Cerebellar cortex (tissue), 1 donor: ENCODE measurements around the gene CTSG.
"Not testable (repeated sequence)": the region's sequence is repeated elsewhere in the genome, so short reads cannot be mapped to it uniquely, and the experiment has no call there.

Source experiments
- DNase-seq: peaks from one replicate; pipeline ENCODE4 v3.0.0-alpha.2; 2015; ENCODE audit warnings: low spot score

The CTSG gene

DNA sequence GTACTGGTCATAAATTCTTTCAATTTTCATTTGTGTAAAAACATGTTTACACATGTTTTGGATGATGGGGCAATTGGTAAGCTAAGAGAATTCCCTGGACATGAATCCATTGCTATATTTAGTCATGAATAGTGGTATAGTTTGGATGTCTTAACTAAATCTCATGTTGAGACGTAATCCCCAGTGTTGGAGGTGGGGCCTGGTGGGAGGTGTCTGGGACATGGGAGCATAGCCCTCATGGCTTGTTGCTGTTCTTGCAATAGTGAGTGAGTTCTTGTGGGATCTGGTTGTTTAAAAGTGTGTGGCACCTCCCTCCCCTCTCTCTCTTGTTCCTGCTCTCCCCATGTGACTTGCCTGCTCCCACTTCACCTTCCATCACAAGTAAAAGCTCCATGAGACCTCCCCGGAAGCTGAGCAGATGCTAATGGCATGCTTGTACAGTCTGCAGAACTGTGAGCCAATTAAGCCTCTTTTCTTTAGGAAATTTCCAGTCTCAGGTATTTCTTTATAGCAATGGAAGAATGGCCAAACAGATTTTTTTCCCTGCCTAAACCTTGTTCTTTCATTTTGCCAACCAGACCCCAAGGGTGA lies 33.6 kb downstream of the CTSG start:
- no peak for DNase-seq

DNA sequence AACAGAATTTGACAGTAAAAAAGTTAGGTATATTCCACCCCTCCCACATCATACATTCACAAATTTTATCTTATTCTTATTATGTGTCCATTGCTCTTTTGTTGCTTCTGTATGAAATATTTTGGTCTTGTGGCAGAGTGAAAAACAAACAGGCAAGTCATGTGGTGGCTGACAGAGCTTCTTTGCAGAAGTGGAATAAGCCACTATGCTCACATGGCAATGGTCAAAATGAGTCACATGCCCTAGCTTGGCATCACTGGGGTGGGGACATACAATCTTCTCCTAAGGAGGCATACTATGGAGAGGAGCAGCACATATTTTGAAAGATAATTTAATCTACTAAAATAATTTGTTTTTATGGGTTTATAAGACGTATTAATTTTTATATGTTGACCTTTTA lies 40.3 kb downstream of the CTSG start:
- DNase-seq = no peak

DNA sequence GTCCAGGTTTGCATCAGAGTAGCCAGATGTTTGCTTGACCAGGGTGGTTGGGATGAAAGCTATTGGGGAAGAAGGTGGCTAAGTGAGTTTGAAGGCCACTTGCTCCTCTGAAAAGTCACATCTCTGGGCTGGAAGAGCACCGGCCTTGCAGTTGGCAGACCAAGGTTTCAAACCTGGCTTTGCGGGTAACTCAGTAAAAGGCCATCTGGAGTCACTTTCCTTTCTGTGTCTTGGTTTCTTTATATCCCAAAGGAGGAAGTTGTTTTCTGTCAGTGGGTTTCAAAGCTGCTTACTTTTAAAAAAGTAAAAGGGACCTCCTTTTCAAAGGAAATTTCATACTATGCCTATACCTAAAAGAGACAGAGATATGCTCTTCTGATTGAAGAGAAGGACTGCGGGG lies 41.8 kb downstream of the CTSG start:
- DNase-seq = no peak

DNA sequence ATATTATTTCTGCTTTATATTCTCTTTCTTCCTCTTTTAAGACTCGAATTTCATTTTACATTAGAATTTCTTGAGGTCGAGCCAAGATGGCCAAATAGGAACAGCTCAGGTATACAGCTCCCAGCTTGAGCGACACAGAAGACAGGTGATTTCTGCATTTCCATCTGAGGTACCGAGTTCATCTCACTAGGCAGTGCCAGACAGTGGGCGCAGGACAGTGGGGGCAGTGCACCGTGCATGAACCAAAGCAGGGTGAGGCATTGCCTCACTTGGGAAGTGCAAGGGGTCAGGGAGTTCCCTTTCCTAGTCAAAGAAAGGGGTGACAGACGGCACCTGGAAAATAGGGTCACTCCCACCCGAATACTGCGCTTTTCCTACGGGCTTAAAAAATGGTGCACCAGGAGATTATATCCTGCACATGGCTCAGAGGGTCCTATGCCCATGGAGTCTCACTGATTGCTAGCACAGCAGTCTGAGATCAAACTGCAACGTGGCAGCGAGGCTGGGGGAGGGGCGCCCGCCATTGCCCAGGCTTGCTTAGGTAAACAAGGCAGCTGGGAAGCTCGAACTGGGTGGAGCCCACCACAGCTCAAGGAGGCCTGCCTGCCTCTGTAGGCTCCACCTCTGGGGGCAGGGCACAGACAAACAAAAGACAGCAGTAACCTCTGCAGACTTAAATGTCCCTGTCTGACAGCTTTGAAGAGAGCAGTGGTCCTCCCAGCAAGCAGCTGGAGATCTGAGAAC lies 50.0 kb downstream of the CTSG start:
- not testable (repeated sequence) for DNase-seq
